ENCODE measurements around the gene TRIOBP. TPM values are rescaled to one million over a fixed set of nuclear protein-coding genes. Genes with fewer than 3 reads are reported as not detected.

The TRIOBP gene
- total and polyA plus RNA-seq, 2 of the 13 experiments (the other 11 are each of a cell fraction or from before 2014, with no cell fraction given), result 6.1 to 15.4 TPM

DNA sequence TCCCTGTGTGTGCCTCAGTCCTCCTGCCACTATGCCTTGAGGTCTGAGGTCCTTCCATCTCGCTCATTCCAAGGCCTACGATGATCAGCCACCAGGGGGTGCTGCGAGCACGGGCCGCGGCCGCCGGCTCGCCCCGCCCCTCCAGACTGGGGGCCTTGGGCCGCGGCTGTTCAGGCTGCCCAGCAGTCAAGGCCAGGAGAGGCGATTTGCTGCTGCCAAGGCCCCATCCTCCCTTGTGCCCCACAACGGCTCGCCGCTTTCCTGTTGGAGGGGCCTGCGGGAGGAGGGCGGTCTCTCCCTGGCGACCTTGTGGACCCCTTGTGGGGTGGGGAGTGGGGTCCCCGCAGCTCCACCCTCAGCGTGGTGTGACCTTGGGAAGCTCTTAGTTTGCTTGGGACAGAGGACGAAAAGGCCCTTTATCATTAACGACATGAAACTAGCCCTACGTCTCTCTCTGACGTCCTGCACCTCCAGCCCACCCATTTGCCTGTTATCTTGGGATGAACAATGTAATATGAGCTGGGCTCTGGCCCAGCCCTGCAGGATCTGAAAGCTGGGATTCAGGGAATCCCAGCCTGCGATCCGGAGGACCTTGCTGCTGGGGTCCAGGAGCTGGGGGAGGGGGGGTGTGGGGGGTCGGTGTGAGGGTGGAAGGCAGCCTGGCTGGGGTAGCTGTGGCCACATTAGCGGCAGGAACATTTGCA lies 121.0 kb downstream of the TRIOBP start (continued):
- TF ChIP-seq YEATS2 (CRISPR knock-in tag; IDR thresholded peaks at IDR 0.05; ENCODE audit: borderline replicate concordance), result peak; percentile 86
- peak; percentile 54; the same call in 1 of the 2 replicates for TF ChIP-seq BCL3 (CRISPR knock-in tag; IDR thresholded peaks at IDR 0.05)
- TF ChIP-seq ERF (CRISPR knock-in tag; IDR thresholded peaks at IDR 0.05), result peak; percentile 91; the same call in 1 of the 2 replicates
- peak; percentile 88 for TF ChIP-seq ZFY (CRISPR knock-in tag; IDR thresholded peaks at IDR 0.05)
- peak; percentile 39; the same call in 1 of the 2 replicates for TF ChIP-seq GMEB2 (CRISPR knock-in tag; IDR thresholded peaks at IDR 0.05; ENCODE audit: low read depth)
- TF ChIP-seq, protein P1, sequence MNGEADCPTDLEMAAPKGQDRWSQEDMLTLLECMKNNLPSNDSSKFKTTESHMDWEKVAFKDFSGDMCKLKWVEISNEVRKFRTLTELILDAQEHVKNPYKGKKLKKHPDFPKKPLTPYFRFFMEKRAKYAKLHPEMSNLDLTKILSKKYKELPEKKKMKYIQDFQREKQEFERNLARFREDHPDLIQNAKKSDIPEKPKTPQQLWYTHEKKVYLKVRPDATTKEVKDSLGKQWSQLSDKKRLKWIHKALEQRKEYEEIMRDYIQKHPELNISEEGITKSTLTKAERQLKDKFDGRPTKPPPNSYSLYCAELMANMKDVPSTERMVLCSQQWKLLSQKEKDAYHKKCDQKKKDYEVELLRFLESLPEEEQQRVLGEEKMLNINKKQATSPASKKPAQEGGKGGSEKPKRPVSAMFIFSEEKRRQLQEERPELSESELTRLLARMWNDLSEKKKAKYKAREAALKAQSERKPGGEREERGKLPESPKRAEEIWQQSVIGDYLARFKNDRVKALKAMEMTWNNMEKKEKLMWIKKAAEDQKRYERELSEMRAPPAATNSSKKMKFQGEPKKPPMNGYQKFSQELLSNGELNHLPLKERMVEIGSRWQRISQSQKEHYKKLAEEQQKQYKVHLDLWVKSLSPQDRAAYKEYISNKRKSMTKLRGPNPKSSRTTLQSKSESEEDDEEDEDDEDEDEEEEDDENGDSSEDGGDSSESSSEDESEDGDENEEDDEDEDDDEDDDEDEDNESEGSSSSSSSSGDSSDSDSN (CRISPR knock-in tag; IDR thresholded peaks at IDR 0.05), result peak; percentile 85
- TF ChIP-seq, protein P2, sequence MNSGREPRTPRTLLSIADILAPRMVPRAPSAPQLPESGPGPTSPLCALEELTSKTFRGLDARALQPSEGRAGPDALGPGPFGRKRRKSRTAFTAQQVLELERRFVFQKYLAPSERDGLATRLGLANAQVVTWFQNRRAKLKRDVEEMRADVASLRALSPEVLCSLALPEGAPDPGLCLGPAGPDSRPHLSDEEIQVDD (CRISPR knock-in tag; IDR thresholded peaks at IDR 0.05; ENCODE audit: borderline replicate concordance), result 0 out of 2 replicates have a peak, but pooled peaks have one; percentile 31
- TF ChIP-seq ZBTB43 (CRISPR knock-in tag; conservative IDR thresholded peaks at IDR 0.05), result peak; percentile 61; the same call in 1 of the 2 replicates
- 0 out of 2 replicates have a peak, but pooled peaks have one; percentile 21 for TF ChIP-seq CREBL2 (CRISPR knock-in tag; IDR thresholded peaks at IDR 0.05; ENCODE audit: borderline replicate concordance)
- no peak for TF ChIP-seq U2AF2 (IDR thresholded peaks at IDR 0.05; ENCODE audit: low read depth, low read length)
- TF ChIP-seq ZNF224 (CRISPR knock-in tag; IDR thresholded peaks at IDR 0.05), result no peak
- TF ChIP-seq, protein P3, sequence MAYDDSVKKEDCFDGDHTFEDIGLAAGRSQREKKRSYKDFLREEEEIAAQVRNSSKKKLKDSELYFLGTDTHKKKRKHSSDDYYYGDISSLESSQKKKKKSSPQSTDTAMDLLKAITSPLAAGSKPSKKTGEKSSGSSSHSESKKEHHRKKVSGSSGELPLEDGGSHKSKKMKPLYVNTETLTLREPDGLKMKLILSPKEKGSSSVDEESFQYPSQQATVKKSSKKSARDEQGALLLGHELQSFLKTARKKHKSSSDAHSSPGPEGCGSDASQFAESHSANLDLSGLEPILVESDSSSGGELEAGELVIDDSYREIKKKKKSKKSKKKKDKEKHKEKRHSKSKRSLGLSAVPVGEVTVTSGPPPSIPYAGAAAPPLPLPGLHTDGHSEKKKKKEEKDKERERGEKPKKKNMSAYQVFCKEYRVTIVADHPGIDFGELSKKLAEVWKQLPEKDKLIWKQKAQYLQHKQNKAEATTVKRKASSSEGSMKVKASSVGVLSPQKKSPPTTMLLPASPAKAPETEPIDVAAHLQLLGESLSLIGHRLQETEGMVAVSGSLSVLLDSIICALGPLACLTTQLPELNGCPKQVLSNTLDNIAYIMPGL (CRISPR knock-in tag; IDR thresholded peaks at IDR 0.05; ENCODE audit: borderline replicate concordance in 1 of 2, low read depth in 1 of 2), result peak; percentile 81 to 84; a peak in 3 of 4 replicates
- 0 out of 2 replicates have a peak, but pooled peaks have one; percentile 45 for TF ChIP-seq GATA4 (IDR thresholded peaks at IDR 0.05; ENCODE audit: borderline replicate concordance, low read depth)
- TF ChIP-seq KMT2B (CRISPR knock-in tag; IDR thresholded peaks at IDR 0.05), result peak; percentile 65; the same call in 1 of the 2 replicates
- TF ChIP-seq, protein P4, sequence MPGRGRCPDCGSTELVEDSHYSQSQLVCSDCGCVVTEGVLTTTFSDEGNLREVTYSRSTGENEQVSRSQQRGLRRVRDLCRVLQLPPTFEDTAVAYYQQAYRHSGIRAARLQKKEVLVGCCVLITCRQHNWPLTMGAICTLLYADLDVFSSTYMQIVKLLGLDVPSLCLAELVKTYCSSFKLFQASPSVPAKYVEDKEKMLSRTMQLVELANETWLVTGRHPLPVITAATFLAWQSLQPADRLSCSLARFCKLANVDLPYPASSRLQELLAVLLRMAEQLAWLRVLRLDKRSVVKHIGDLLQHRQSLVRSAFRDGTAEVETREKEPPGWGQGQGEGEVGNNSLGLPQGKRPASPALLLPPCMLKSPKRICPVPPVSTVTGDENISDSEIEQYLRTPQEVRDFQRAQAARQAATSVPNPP (CRISPR knock-in tag; IDR thresholded peaks at IDR 0.05), result no peak
- no peak for TF ChIP-seq RBAK (CRISPR knock-in tag; IDR thresholded peaks at IDR 0.05)
- TF ChIP-seq HOXD1 (CRISPR knock-in tag; IDR thresholded peaks at IDR 0.05), result peak; percentile 86
